WTC11 (cell line): ENCODE measurements around the gene STK40.

Experiments
- CBFB ChIP-seq: sonication (generic); formaldehyde crosslinking; IDR thresholded peaks from 2 replicates; pipeline ENCODE4 v1.8.1; 2022; ENCODE audit warnings: mild to moderate bottlenecking, low read depth, missing genetic modification reagents
- CREM ChIP-seq: sonication (generic); formaldehyde crosslinking; IDR thresholded peaks from 2 replicates; pipeline ENCODE4 v1.8.1; 2022; ENCODE audit warnings: mild to moderate bottlenecking, missing genetic modification reagents, moderate library complexity
- FOXK1 ChIP-seq: sonication (generic); formaldehyde crosslinking; IDR thresholded peaks from 2 replicates; pipeline ENCODE4 v1.8.0; 2022; ENCODE audit warnings: mild to moderate bottlenecking, moderate library complexity, missing genetic modification reagents
- NFE2L1 ChIP-seq: sonication (generic); formaldehyde crosslinking; IDR thresholded peaks from 2 replicates; pipeline ENCODE4 v1.8.1; 2023; ENCODE audit warnings: missing genetic modification reagents
- NFYB ChIP-seq: sonication (generic); formaldehyde crosslinking; conservative IDR thresholded peaks from 2 replicates; pipeline ENCODE4 v1.8.0; 2022; ENCODE audit warnings: low read depth, missing genetic modification reagents
- NR1H2 ChIP-seq: sonication (generic); formaldehyde crosslinking; IDR thresholded peaks from 2 replicates; pipeline ENCODE4 v1.9.0; 2021; ENCODE audit warnings: mild to moderate bottlenecking, moderate library complexity, missing genetic modification reagents
- NR2C2 ChIP-seq: sonication (generic); formaldehyde crosslinking; IDR thresholded peaks from 2 replicates; pipeline ENCODE4 v1.8.0; 2022; ENCODE audit warnings: mild to moderate bottlenecking, missing genetic modification reagents
- TF ChIP-seq, protein P1 (sequence below): sonication (generic); formaldehyde crosslinking; IDR thresholded peaks from 2 replicates; pipeline ENCODE4 v1.8.1; 2022; ENCODE audit warnings: mild to moderate bottlenecking, missing genetic modification reagents, moderate library complexity, borderline replicate concordance
- TF ChIP-seq, protein P2 (sequence below): fragments of 200-600 bp; IDR thresholded peaks from 2 replicates; pipeline ENCODE4 v1.8.0; 2022; ENCODE audit warnings: antibody characterized with exemption
- TF ChIP-seq, protein P3 (sequence below): sonication (generic); formaldehyde crosslinking; IDR thresholded peaks from 2 replicates; pipeline ENCODE4 v1.8.1; 2022; ENCODE audit warnings: mild to moderate bottlenecking, moderate library complexity, missing genetic modification reagents

DNA sequence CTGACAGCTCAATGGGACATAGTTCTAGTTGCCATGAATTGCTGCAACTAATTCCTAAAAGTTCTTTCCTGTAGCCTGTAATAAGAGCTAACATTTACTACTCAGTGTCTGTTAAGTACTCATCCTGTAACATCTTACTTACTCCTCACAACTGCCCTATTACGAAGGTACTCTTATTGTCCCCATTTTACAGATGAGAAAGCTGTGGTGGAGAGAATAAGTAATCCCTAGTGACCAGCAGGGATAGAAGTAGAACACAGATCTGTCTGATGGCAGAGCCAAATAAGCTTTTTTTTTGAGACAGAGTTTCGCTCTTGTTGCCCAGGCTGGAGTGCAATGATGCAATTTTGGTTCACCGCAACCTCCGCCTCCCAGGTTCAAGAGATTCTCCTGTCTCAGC lies 3.1 kb downstream of the STK40 start:
- TF ChIP-seq, protein P1, sequence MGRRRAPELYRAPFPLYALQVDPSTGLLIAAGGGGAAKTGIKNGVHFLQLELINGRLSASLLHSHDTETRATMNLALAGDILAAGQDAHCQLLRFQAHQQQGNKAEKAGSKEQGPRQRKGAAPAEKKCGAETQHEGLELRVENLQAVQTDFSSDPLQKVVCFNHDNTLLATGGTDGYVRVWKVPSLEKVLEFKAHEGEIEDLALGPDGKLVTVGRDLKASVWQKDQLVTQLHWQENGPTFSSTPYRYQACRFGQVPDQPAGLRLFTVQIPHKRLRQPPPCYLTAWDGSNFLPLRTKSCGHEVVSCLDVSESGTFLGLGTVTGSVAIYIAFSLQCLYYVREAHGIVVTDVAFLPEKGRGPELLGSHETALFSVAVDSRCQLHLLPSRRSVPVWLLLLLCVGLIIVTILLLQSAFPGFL: no peak
- TF ChIP-seq NR2C2: no peak
- TF ChIP-seq, protein P2, sequence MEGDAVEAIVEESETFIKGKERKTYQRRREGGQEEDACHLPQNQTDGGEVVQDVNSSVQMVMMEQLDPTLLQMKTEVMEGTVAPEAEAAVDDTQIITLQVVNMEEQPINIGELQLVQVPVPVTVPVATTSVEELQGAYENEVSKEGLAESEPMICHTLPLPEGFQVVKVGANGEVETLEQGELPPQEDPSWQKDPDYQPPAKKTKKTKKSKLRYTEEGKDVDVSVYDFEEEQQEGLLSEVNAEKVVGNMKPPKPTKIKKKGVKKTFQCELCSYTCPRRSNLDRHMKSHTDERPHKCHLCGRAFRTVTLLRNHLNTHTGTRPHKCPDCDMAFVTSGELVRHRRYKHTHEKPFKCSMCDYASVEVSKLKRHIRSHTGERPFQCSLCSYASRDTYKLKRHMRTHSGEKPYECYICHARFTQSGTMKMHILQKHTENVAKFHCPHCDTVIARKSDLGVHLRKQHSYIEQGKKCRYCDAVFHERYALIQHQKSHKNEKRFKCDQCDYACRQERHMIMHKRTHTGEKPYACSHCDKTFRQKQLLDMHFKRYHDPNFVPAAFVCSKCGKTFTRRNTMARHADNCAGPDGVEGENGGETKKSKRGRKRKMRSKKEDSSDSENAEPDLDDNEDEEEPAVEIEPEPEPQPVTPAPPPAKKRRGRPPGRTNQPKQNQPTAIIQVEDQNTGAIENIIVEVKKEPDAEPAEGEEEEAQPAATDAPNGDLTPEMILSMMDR: no peak
- TF ChIP-seq CREM: no peak
- TF ChIP-seq CBFB (CRISPR knock-in tag): no peak
- TF ChIP-seq FOXK1 (CRISPR knock-in tag): no peak
- no peak for TF ChIP-seq NFYB (CRISPR knock-in tag)
- TF ChIP-seq, protein P3, sequence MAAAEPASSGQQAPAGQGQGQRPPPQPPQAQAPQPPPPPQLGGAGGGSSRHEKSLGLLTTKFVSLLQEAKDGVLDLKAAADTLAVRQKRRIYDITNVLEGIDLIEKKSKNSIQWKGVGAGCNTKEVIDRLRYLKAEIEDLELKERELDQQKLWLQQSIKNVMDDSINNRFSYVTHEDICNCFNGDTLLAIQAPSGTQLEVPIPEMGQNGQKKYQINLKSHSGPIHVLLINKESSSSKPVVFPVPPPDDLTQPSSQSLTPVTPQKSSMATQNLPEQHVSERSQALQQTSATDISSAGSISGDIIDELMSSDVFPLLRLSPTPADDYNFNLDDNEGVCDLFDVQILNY: no peak
- TF ChIP-seq NR1H2: no peak
- no peak for TF ChIP-seq NFE2L1 (CRISPR knock-in tag)
